IMR-90 (cell line): ENCODE data around the gene FAM162A. TPM values are rescaled to one million over a fixed set of nuclear protein-coding genes. Genes with fewer than 3 reads are reported as not detected.

Experiments used
- ATAC-seq: fragments of 200-7000 bp; cut with Tn5 transposase; 2 replicates; pipeline ENCODE4 v1.9.1; 2020; ENCODE audit warnings: low read depth, mild to moderate bottlenecking, moderate library complexity
- BruUV-seq: library from RNA; stranded (reverse); fragments of 400-500 nt; replicated peaks from 2 replicates; lab custom pipeline; 2021; lab: Mats Ljungman, UMichigan
- CTCF ChIA-PET: fragments of 300-600 bp; formaldehyde crosslinking; extraction: SDS; loops from one replicate; lab custom pipeline; 2021; ENCODE audit warnings: antibody characterized with exemption; lab: Yijun Ruan, JAX
- POLR2A ChIA-PET: fragments of 300-600 bp; sonication (Branson Sonifier 250); formaldehyde crosslinking; loops from one replicate; lab custom pipeline; 2022; ENCODE audit warnings: antibody characterized with exemption; ENCODE audit not compliant: unreplicated experiment; lab: Charles Lee
- DNase-seq: peaks from one replicate; pipeline ENCODE4 v3.0.0; 2013
- H2AFZ ChIP-seq: replicated peaks from 2 replicates; pipeline ENCODE3; 2013; ENCODE audit warnings: low read length, mild to moderate bottlenecking; ENCODE audit not compliant: poor library complexity
- H2AK5ac ChIP-seq: 2 replicates; pipeline ENCODE4 v1.6.1; 2013; ENCODE audit warnings: low read depth, low read length, inconsistent platforms
- H2AK9ac ChIP-seq: replicated peaks from 2 replicates; pipeline ENCODE3; 2013; ENCODE audit warnings: mild to moderate bottlenecking, low read depth, low read length, moderate library complexity; ENCODE audit not compliant: poor library complexity
- H2BK120ac ChIP-seq: 2 replicates; pipeline ENCODE4 v1.6.1; 2013; ENCODE audit warnings: low read depth, low read length, inconsistent platforms
- H2BK15ac ChIP-seq: 3 replicates; pipeline ENCODE4 v1.6.1; 2013; ENCODE audit warnings: low read depth, low read length, inconsistent platforms
- H2BK20ac ChIP-seq: 2 replicates; pipeline ENCODE4 v1.6.1; 2013; ENCODE audit warnings: low read depth, mild to moderate bottlenecking, inconsistent platforms, low read length, moderate library complexity
- H2BK5ac ChIP-seq: 2 replicates; pipeline ENCODE4 v1.6.1; 2013; ENCODE audit warnings: mild to moderate bottlenecking, low read depth, low read length, inconsistent platforms; ENCODE audit not compliant: poor library complexity, severe bottlenecking
- H3K14ac ChIP-seq: replicated peaks from 2 replicates; pipeline ENCODE4 v1.6.1; 2013; ENCODE audit warnings: low read depth, low read length, inconsistent platforms
- H3K18ac ChIP-seq: 2 replicates; pipeline ENCODE4 v1.6.1; 2013; ENCODE audit warnings: low read depth, low read length, control low read depth
- H3K23ac ChIP-seq: 2 replicates; pipeline ENCODE4 v1.6.1; 2013; ENCODE audit warnings: low read depth, low read length, inconsistent platforms
- H3K27ac ChIP-seq: 2 replicates; pipeline ENCODE4 v1.5.1; 2013; ENCODE audit warnings: mild to moderate bottlenecking, control low read depth, low read length; ENCODE audit not compliant: insufficient read depth
- H3K27me3 ChIP-seq: 2 replicates; pipeline ENCODE4 v1.6.1; 2013; ENCODE audit warnings: low read length; ENCODE audit not compliant: control insufficient read depth, insufficient read depth
- H3K36me3 ChIP-seq: 2 replicates; pipeline ENCODE4 v1.6.1; 2013; ENCODE audit warnings: low read length, mixed read lengths; ENCODE audit not compliant: control insufficient read depth, insufficient read depth
- H3K4ac ChIP-seq: 2 replicates; pipeline ENCODE4 v1.6.1; 2013; ENCODE audit warnings: low read depth, low read length, inconsistent platforms
- H3K4me1 ChIP-seq: 2 replicates; pipeline ENCODE4 v1.6.1; 2013; ENCODE audit warnings: low read length, mixed read lengths; ENCODE audit not compliant: control insufficient read depth, insufficient read depth
- H3K4me2 ChIP-seq: 2 replicates; pipeline ENCODE4 v1.6.1; 2013; ENCODE audit warnings: low read depth, mild to moderate bottlenecking, control low read depth, low read length, moderate library complexity
- H3K4me3 ChIP-seq: 2 replicates; pipeline ENCODE4 v1.5.1; 2013; ENCODE audit warnings: low read depth, mild to moderate bottlenecking, control low read depth, low read length, moderate library complexity; ENCODE audit not compliant: insufficient read depth
- H3K56ac ChIP-seq: 2 replicates; pipeline ENCODE4 v1.6.1; 2013; ENCODE audit warnings: low read length, inconsistent platforms; ENCODE audit not compliant: insufficient read depth; ENCODE audit errors: extremely low read depth
- H3K79me1 ChIP-seq, 2 experiments: 2 replicates each; pipeline ENCODE4 v1.6.1; 2013; ENCODE audit warnings: low read length in 2 of 2, inconsistent platforms in 1 of 2, low read depth in 1 of 2
- H3K9ac ChIP-seq: 2 replicates; pipeline ENCODE4 v1.6.1; 2013; ENCODE audit warnings: low read depth, low read length, control low read depth
- H3K9me1 ChIP-seq: 2 replicates; pipeline ENCODE4 v1.6.1; 2013; ENCODE audit warnings: low read length, inconsistent platforms; ENCODE audit not compliant: insufficient read depth
- H3K9me3 ChIP-seq: 2 replicates; pipeline ENCODE4 v1.6.1; 2013; ENCODE audit warnings: low read length; ENCODE audit not compliant: control insufficient read depth, insufficient read depth
- H4K20me1 ChIP-seq: 2 replicates; pipeline ENCODE4 v1.6.1; 2013; ENCODE audit warnings: low read length, inconsistent platforms; ENCODE audit not compliant: insufficient read depth
- H4K5ac ChIP-seq: 2 replicates; pipeline ENCODE4 v1.6.1; 2013; ENCODE audit warnings: mild to moderate bottlenecking, low read depth, low read length, control low read depth
- H4K8ac ChIP-seq, 2 experiments: 2 replicates each; pipeline ENCODE4 v1.6.1; 2013; ENCODE audit warnings: low read depth in 2 of 2, low read length in 2 of 2, control low read depth in 1 of 2, inconsistent platforms in 1 of 2
- H4K91ac ChIP-seq: 2 replicates; pipeline ENCODE4 v1.6.1; 2013; ENCODE audit warnings: low read depth, low read length, inconsistent platforms; ENCODE audit not compliant: insufficient read depth
- BHLHE40 ChIP-seq: fragments of 150-350 bp; IDR thresholded peaks from 2 replicates; pipeline ENCODE4 v1.6.1; 2016; ENCODE audit warnings: mild to moderate bottlenecking, low read depth, low read length
- CEBPB ChIP-seq: IDR thresholded peaks from 2 replicates; pipeline ENCODE4 v1.6.1; 2012; ENCODE audit warnings: low read depth, low read length, improper control_type of control experiment
- MAFK ChIP-seq: IDR thresholded peaks from 2 replicates; pipeline ENCODE4 v1.6.1; 2012; ENCODE audit warnings: low read depth, low read length, improper control_type of control experiment
- MAZ ChIP-seq: IDR thresholded peaks from 2 replicates; pipeline ENCODE4 v1.6.1; 2012; ENCODE audit warnings: low read depth, mild to moderate bottlenecking, low read length, improper control_type of control experiment, moderate library complexity, borderline replicate concordance
- POLR2A ChIP-seq: IDR thresholded peaks from 2 replicates; pipeline ENCODE4 v1.6.1; 2012; ENCODE audit warnings: mild to moderate bottlenecking, low read depth, low read length
- RAD21 ChIP-seq: IDR thresholded peaks from 2 replicates; pipeline ENCODE4 v1.6.1; 2012; ENCODE audit warnings: low read length, improper control_type of control experiment
- RCOR1 ChIP-seq: IDR thresholded peaks from 2 replicates; pipeline ENCODE4 v1.6.1; 2012; ENCODE audit warnings: mild to moderate bottlenecking, low read length, improper control_type of control experiment; ENCODE audit not compliant: insufficient replicate concordance
- WGBS, 2 experiments: methylation state at CpG; one replicate each; pipeline versions ENCODE4 v1.1.5 to v1.1.7; 2013; ENCODE audit warnings: missing lambda C conversion rate in 2 of 2; ENCODE audit not compliant: insufficient read length in 1 of 2; ENCODE audit errors: extremely low coverage in 2 of 2; 5-methylcytosine and 5-hydroxymethylcytosine counted together
- dilution Hi-C: fragments of 300-500 bp; cut with HindIII; formaldehyde crosslinking; loops from one replicate; pipeline ENCODE4 v1.14.3; 2018; ENCODE audit warnings: low sequenced_read_pairs; ENCODE audit not compliant: unreplicated experiment
- in situ Hi-C: fragments of 300-500 bp; cut with MboI; formaldehyde crosslinking; loops from 3 replicates; pipeline ENCODE4 v1.14.3; 2019; ENCODE audit warnings: low sequenced_read_pairs, inconsistent platforms, mixed read lengths
- intact Hi-C: fragments of 100-400 bp; cut with micrococcal nuclease; formaldehyde crosslinking; loops from 2 replicates; pipeline ENCODE4 v1.10.0; 2022
- polyA plus RNA-seq, 3 experiments: library from polyadenylated mRNA; depleted of rRNA; stranded (reverse); fragments of >200 nt; gene quantifications; 2 replicates each; pipeline ENCODE4 v1.2.3, GENCODE V29; 2012; ENCODE audit warnings: low replicate concordance in 1 of 3
- total RNA-seq: library from RNA; depleted of rRNA; stranded (reverse); fragments of >200 nt; gene quantifications from 2 replicates; pipeline ENCODE4 v1.2.3, GENCODE V29; 2012
- TF ChIP-seq, protein P1 (sequence below): fragments of 150-350 bp; IDR thresholded peaks from 2 replicates; pipeline ENCODE4 v1.6.1; 2016; ENCODE audit warnings: low read depth, mild to moderate bottlenecking, low read length, moderate library complexity, borderline replicate concordance

FAM162A gene
- total and polyA plus RNA-seq, 2 of the 4 experiments (the other 2 are of a cell fraction): 33.9 to 66.8 TPM

DNA sequence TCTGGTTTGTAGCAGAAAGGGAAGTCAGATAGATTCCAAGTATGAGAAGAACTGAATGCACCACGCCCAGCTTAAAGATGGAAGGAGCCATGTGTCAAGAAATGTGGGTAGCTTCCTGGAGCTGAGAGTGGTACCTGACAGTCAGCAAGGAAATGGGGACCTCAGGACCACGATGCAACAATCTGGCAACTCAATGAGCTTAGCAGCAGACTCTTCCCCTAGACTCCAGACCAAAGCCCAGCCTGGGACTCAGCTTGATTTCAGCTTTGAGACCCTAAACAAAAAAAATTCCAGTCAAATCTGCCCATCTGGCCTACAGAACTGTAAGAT, 25.3 kb upstream of the FAM162A start:
- no CpG with 5 or more reads among the region's 2 CpGs for WGBS, 2 experiments
- no peak overlapping the region for H2AK5ac ChIP-seq
- no peak overlapping the region for H2AFZ ChIP-seq
- H2AK9ac ChIP-seq: no peak overlapping the region
- POLR2A ChIA-PET: no interaction called here
- dilution Hi-C loops: no loop called here
- intact Hi-C loops: loop anchor here (10.0 kb wide), 1 partner anchor 554 kb away; no protein-coding TSS in a partner anchor
- H3K36me3 ChIP-seq: peaks cover 5% of the 10 kb centered on the region
- H3K4ac ChIP-seq: no peak overlapping the region
- no peak overlapping the region for H2BK15ac ChIP-seq
- H3K18ac ChIP-seq: no peak overlapping the region
- no peaks in the 10 kb centered on the region for H3K79me1 ChIP-seq
- H3K23ac ChIP-seq: no peak overlapping the region
- no peak overlapping the region for H2BK5ac ChIP-seq
- H4K5ac ChIP-seq: no peak overlapping the region
- no peak overlapping the region for H3K4me3 ChIP-seq
- DNase-seq (no peak), ATAC-seq (no peak)
- H3K4me1 ChIP-seq: no peaks in the 10 kb centered on the region
- no peaks in the 10 kb centered on the region for H4K20me1 ChIP-seq
- no peak overlapping the region for H3K56ac ChIP-seq
- no peak overlapping the region for H3K14ac ChIP-seq
- H4K91ac ChIP-seq: no peak overlapping the region
- H3K27ac ChIP-seq: no peak overlapping the region
- CTCF ChIA-PET: no interaction called here
- H2BK20ac ChIP-seq: no peak overlapping the region
- no peaks in the 10 kb centered on the region for H3K9me3 ChIP-seq
- in situ Hi-C loops: loop anchor here (10.0 kb wide), 1 partner anchor 254 kb away; no protein-coding TSS in a partner anchor
- TF ChIP-seq MAFK (no peak), RAD21 (no peak), MAZ (no peak), RCOR1 (no peak), POLR2A (no peak), CEBPB (no peak), BHLHE40 (no peak)
- TF ChIP-seq, protein P1, sequence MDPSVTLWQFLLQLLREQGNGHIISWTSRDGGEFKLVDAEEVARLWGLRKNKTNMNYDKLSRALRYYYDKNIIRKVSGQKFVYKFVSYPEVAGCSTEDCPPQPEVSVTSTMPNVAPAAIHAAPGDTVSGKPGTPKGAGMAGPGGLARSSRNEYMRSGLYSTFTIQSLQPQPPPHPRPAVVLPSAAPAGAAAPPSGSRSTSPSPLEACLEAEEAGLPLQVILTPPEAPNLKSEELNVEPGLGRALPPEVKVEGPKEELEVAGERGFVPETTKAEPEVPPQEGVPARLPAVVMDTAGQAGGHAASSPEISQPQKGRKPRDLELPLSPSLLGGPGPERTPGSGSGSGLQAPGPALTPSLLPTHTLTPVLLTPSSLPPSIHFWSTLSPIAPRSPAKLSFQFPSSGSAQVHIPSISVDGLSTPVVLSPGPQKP: no peak
- no peaks in the 10 kb centered on the region for H3K9me1 ChIP-seq
- H4K8ac ChIP-seq: no peak overlapping the region
- no peak overlapping the region for H2BK120ac ChIP-seq
- no peak overlapping the region for H3K4me2 ChIP-seq
- no peaks in the 10 kb centered on the region for H3K27me3 ChIP-seq
- no peak overlapping the region for H3K9ac ChIP-seq
- BruUV-seq: no TSS peak
